HL-60 (cell line): ENCODE results near the gene DNAH1.

Experiments
- DNase-seq, 2 experiments: peaks; one replicate each; pipeline ENCODE4 v3.0.0-alpha.2; 2010 to 2020; ENCODE audit warnings: low read depth in 1 of 2, low spot score in 1 of 2
- H3K27ac ChIP-seq: fragments of 250-450 bp; sonication (Bioruptor Pico); replicated peaks from 2 replicates; pipeline ENCODE4 v1.5.1; 2020; ENCODE audit warnings: mild to moderate bottlenecking, moderate library complexity
- H3K27me3 ChIP-seq: fragments of 250-450 bp; sonication (Bioruptor Pico); 2 replicates; pipeline ENCODE4 v1.5.1; 2021; ENCODE audit warnings: mild to moderate bottlenecking, moderate library complexity; ENCODE audit not compliant: insufficient read depth, poor library complexity, severe bottlenecking
- H3K4me3 ChIP-seq: replicated peaks from 2 replicates; pipeline ENCODE4 v1.5.1; 2011; ENCODE audit warnings: mild to moderate bottlenecking, control low read depth, low read length; ENCODE audit not compliant: insufficient read depth
- GABPA ChIP-seq: IDR thresholded peaks from 2 replicates; pipeline ENCODE4 v1.6.1; 2012; ENCODE audit warnings: low read depth
- POLR2AphosphoS5 ChIP-seq: IDR thresholded peaks from 2 replicates; pipeline ENCODE4 v1.6.1; 2012; ENCODE audit warnings: low read depth
- SPI1 ChIP-seq: IDR thresholded peaks from 2 replicates; pipeline ENCODE4 v1.6.1; 2012; ENCODE audit warnings: low read depth, mild to moderate bottlenecking, borderline replicate concordance
- TF ChIP-seq, protein P1 (sequence below): IDR thresholded peaks from one replicate; pipeline ENCODE4 v1.5.1; 2011; ENCODE audit warnings: low read length, control low read depth, inconsistent platforms; ENCODE audit not compliant: insufficient read depth
- TF ChIP-seq, protein P2 (sequence below): IDR thresholded peaks from 2 replicates; pipeline ENCODE4 v1.6.1; 2012; ENCODE audit warnings: low read depth; ENCODE audit not compliant: insufficient replicate concordance

Gene DNAH1

DNA sequence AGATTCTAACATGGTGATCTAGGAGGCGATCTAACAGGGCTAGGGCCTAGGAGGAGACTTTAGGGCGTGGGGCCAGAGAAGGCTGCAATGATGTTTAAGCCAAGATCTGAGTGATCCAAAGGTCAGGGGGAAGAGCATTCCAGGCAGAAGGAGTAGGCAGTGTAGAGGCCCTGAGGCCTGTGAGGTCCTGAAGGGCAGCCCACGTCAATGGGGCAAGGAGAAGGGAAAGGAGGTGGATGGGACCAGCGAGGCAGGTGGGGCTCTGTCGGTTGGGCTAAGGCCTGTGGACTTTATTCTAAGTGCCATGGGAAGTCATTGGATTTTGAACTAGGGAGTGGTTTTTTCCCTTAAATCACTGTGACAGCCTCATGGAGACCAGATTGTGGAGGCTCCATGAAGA is 10.2 kb upstream of the DNAH1 start:
- Histone ChIP-seq H3K27ac (no peak overlapping the region), H3K4me3 (no peak overlapping the region), H3K27me3 (no peaks in the 10 kb centered on the region)
- TF ChIP-seq, protein P1, sequence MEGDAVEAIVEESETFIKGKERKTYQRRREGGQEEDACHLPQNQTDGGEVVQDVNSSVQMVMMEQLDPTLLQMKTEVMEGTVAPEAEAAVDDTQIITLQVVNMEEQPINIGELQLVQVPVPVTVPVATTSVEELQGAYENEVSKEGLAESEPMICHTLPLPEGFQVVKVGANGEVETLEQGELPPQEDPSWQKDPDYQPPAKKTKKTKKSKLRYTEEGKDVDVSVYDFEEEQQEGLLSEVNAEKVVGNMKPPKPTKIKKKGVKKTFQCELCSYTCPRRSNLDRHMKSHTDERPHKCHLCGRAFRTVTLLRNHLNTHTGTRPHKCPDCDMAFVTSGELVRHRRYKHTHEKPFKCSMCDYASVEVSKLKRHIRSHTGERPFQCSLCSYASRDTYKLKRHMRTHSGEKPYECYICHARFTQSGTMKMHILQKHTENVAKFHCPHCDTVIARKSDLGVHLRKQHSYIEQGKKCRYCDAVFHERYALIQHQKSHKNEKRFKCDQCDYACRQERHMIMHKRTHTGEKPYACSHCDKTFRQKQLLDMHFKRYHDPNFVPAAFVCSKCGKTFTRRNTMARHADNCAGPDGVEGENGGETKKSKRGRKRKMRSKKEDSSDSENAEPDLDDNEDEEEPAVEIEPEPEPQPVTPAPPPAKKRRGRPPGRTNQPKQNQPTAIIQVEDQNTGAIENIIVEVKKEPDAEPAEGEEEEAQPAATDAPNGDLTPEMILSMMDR = no peak
- TF ChIP-seq, protein P2, sequence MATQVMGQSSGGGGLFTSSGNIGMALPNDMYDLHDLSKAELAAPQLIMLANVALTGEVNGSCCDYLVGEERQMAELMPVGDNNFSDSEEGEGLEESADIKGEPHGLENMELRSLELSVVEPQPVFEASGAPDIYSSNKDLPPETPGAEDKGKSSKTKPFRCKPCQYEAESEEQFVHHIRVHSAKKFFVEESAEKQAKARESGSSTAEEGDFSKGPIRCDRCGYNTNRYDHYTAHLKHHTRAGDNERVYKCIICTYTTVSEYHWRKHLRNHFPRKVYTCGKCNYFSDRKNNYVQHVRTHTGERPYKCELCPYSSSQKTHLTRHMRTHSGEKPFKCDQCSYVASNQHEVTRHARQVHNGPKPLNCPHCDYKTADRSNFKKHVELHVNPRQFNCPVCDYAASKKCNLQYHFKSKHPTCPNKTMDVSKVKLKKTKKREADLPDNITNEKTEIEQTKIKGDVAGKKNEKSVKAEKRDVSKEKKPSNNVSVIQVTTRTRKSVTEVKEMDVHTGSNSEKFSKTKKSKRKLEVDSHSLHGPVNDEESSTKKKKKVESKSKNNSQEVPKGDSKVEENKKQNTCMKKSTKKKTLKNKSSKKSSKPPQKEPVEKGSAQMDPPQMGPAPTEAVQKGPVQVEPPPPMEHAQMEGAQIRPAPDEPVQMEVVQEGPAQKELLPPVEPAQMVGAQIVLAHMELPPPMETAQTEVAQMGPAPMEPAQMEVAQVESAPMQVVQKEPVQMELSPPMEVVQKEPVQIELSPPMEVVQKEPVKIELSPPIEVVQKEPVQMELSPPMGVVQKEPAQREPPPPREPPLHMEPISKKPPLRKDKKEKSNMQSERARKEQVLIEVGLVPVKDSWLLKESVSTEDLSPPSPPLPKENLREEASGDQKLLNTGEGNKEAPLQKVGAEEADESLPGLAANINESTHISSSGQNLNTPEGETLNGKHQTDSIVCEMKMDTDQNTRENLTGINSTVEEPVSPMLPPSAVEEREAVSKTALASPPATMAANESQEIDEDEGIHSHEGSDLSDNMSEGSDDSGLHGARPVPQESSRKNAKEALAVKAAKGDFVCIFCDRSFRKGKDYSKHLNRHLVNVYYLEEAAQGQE = no peak
- no peak for TF ChIP-seq POLR2AphosphoS5
- no peak for TF ChIP-seq SPI1
- TF ChIP-seq GABPA = no peak
- no peak for DNase-seq

- Histone ChIP-seq H3K27me3 (no peaks in the 10 kb centered on the region), H3K4me3 (no peak overlapping the region), H3K27ac (no peak overlapping the region)
- TF ChIP-seq SPI1 = no peak
- no peak for TF ChIP-seq GABPA
- TF ChIP-seq, protein P2 = no peak
- TF ChIP-seq POLR2AphosphoS5 = no peak
- TF ChIP-seq, protein P1 = no peak
- DNase-seq = no peak
Measured at GRCh38 chr3:52306978-52307377, 9.1 kb upstream of the DNAH1 start.

GRCh38 chr3:52308308-52308707 is 7.8 kb upstream of the DNAH1 start:
- no peak overlapping the region for H3K27ac ChIP-seq
- H3K4me3 ChIP-seq = no peak overlapping the region
- no peaks in the 10 kb centered on the region for H3K27me3 ChIP-seq
- DNase-seq = no peak
- TF ChIP-seq, protein P2 = no peak
- TF ChIP-seq, protein P1 = no peak
- TF ChIP-seq POLR2AphosphoS5 = no peak
- no peak for TF ChIP-seq SPI1
- no peak for TF ChIP-seq GABPA
